B cell (primary cell): ENCODE measurements around the gene IRX4. TPM values are rescaled to one million over a fixed set of nuclear protein-coding genes. Genes with fewer than 3 reads are reported as not detected.

Experiments used
- ATAC-seq: fragments of 200-7000 bp; cut with Tn5 transposase; one replicate; pipeline ENCODE4 v1.10.0; 2021; ENCODE audit warnings: low read depth, mild to moderate bottlenecking, moderate number of reproducible peaks, moderate library complexity
- CTCF ChIA-PET: fragments of 350-600 bp; sonication (Branson Sonifier 250); formaldehyde crosslinking; loops from one replicate; lab custom pipeline; 2021; ENCODE audit warnings: antibody characterized with exemption, inconsistent platforms; lab: Charles Lee
- POLR2A ChIA-PET: fragments of 350-600 bp; sonication (Branson Sonifier 250); formaldehyde crosslinking; loops from one replicate; lab custom pipeline; 2021; ENCODE audit warnings: antibody characterized with exemption; lab: Charles Lee
- DNase-seq: peaks from one replicate; pipeline ENCODE4 v3.0.0; 2013
- H2AFZ ChIP-seq: 2 replicates; pipeline ENCODE4 v1.6.1; 2012; ENCODE audit warnings: mild to moderate bottlenecking, low read depth, low read length; ENCODE audit not compliant: insufficient read depth, poor library complexity, severe bottlenecking
- H3K27ac ChIP-seq, 2 donors: 1 replicate in 1 of 2; 2 replicates in 1 of 2; pipeline ENCODE4 v1.5.1; 2012 to 2013; ENCODE audit warnings: low read length in 2 of 2, mild to moderate bottlenecking in 2 of 2, moderate library complexity in 1 of 2
- H3K27me3 ChIP-seq, 4 experiments: fragments of 200-600 bp in 1 of 4; sonication (generic) in 1 of 4; replicated peaks in 1 of 4; 1 replicate in 2 of 4; 2 replicates in 2 of 4; pipeline versions ENCODE4 v1.6.1 to v1.7.0; 2013 to 2016; ENCODE audit warnings: low read length in 3 of 4, mild to moderate bottlenecking in 2 of 4, mixed read lengths in 1 of 4, moderate library complexity in 1 of 4; ENCODE audit not compliant: insufficient read depth in 4 of 4, control insufficient read depth in 3 of 4; ENCODE audit errors: control extremely low read depth in 1 of 4
- H3K36me3 ChIP-seq, 2 experiments: replicated peaks in 1 of 2; 1 replicate in 1 of 2; 2 replicates in 1 of 2; pipeline versions ENCODE4 v1.6.1 to v1.7.1; 2013; ENCODE audit warnings: low read length in 1 of 2; ENCODE audit not compliant: insufficient read depth in 2 of 2, control insufficient read depth in 1 of 2; ENCODE audit errors: control extremely low read depth in 1 of 2, extremely low read depth in 1 of 2
- H3K4me1 ChIP-seq, 2 donors: fragments of 200-600 bp in 1 of 2; sonication (generic) in 1 of 2; 1 replicate in 1 of 2; 2 replicates in 1 of 2; pipeline versions ENCODE4 v1.5.1 to v1.6.1; 2013 to 2017; ENCODE audit warnings: low read length in 2 of 2; ENCODE audit not compliant: control insufficient read depth in 2 of 2, insufficient read depth in 2 of 2
- H3K4me2 ChIP-seq: replicated peaks from 2 replicates; pipeline ENCODE3; 2012; ENCODE audit warnings: mild to moderate bottlenecking, low read depth, low read length; ENCODE audit not compliant: poor library complexity, severe bottlenecking
- H3K4me3 ChIP-seq, 5 experiments: fragments of 200-600 bp in 1 of 5; sonication (generic) in 1 of 5; 1 replicate in 3 of 5; 2 replicates in 2 of 5; pipeline versions ENCODE4 v1.5.1 to v1.7.0; 2011 to 2016; ENCODE audit warnings: low read length in 4 of 5, mild to moderate bottlenecking in 4 of 5, low read depth in 2 of 5, control low read depth in 1 of 5, moderate library complexity in 1 of 5; ENCODE audit not compliant: insufficient read depth in 1 of 5; ENCODE audit errors: control extremely low read depth in 1 of 5, extremely low read depth in 1 of 5
- H3K79me2 ChIP-seq: fragments of 200-600 bp; sonication (generic); one replicate; pipeline ENCODE4 v1.6.0; 2016; ENCODE audit warnings: low read length; ENCODE audit not compliant: control insufficient read depth, insufficient read depth
- H3K9ac ChIP-seq: fragments of 200-600 bp; sonication (generic); 2 replicates; pipeline ENCODE4 v1.6.1; 2017; ENCODE audit warnings: mild to moderate bottlenecking, low read length, moderate library complexity
- H3K9me3 ChIP-seq, 3 donors: one replicate each; pipeline versions ENCODE4 v1.6.1 to v1.7.1; 2013; ENCODE audit warnings: low read length in 2 of 3; ENCODE audit not compliant: control insufficient read depth in 2 of 3, insufficient read depth in 1 of 3; ENCODE audit errors: control extremely low read depth in 1 of 3
- H4K20me1 ChIP-seq: 2 replicates; pipeline ENCODE4 v1.6.0; 2012; ENCODE audit warnings: mild to moderate bottlenecking, low read length; ENCODE audit not compliant: insufficient read depth, control insufficient read depth, poor library complexity, severe bottlenecking
- H3K27ac Mint-ChIP-seq: one replicate; pipeline ENCODE4 v1.8.0; 2021; ENCODE audit warnings: mixed read lengths
- H3K27me3 Mint-ChIP-seq: one replicate; pipeline ENCODE4 v1.8.0; 2021; ENCODE audit warnings: mixed read lengths
- H3K4me1 Mint-ChIP-seq: one replicate; pipeline ENCODE4 v1.8.0; 2021; ENCODE audit warnings: mixed read lengths
- H3K4me3 Mint-ChIP-seq: one replicate; pipeline ENCODE4 v1.8.0; 2021; ENCODE audit warnings: mixed read lengths
- H3K9me3 Mint-ChIP-seq: one replicate; pipeline ENCODE4 v1.8.0; 2022; ENCODE audit warnings: mixed read lengths; ENCODE audit not compliant: insufficient read depth
- EZH2 ChIP-seq: IDR thresholded peaks from 2 replicates; pipeline ENCODE4 v1.6.1; 2012; ENCODE audit warnings: borderline replicate concordance, low read depth, mild to moderate bottlenecking, moderate library complexity, low read length; ENCODE audit not compliant: insufficient read depth, poor library complexity, severe bottlenecking
- WGBS: methylation state at CpG from one replicate; pipeline ENCODE4 v1.1.5; 2013; ENCODE audit warnings: missing lambda C conversion rate; ENCODE audit not compliant: insufficient coverage; 5-methylcytosine and 5-hydroxymethylcytosine counted together
- intact Hi-C: fragments of 100-400 bp; cut with micrococcal nuclease; formaldehyde crosslinking; loops from one replicate; pipeline ENCODE4 v1.10.0; 2022
- polyA minus RNA-seq: library from RNA; depleted of rRNA, polyadenylated mRNA; stranded (reverse); fragments of >200 nt; gene quantifications from 2 replicates; pipeline ENCODE4 v1.2.3, GENCODE V29; 2012
- polyA plus RNA-seq: library from polyadenylated mRNA; depleted of rRNA; stranded (reverse); fragments of >200 nt; gene quantifications from 2 replicates; pipeline ENCODE4 v1.2.3, GENCODE V29; 2012
- total RNA-seq, 2 donors: library from RNA; stranded (reverse); fragments of 120-200 nt in 1 of 2; gene quantifications; 1 replicate in 1 of 2; 2 replicates in 1 of 2; pipeline versions ENCODE4 v1.2.3 to v1.2.4, GENCODE V29; 2013 to 2022
- TF ChIP-seq, protein P1 (sequence below): fragments of 200-600 bp; IDR thresholded peaks from one replicate; pipeline ENCODE4 v1.8.0; 2022; ENCODE audit warnings: antibody characterized with exemption, mild to moderate bottlenecking

Gene IRX4
- total RNA-seq (not detected in 2 replicates), polyA plus RNA-seq (not detected in 2 replicates), polyA minus RNA-seq (not detected in 2 replicates)
- total RNA-seq (2013) = not detected

DNA sequence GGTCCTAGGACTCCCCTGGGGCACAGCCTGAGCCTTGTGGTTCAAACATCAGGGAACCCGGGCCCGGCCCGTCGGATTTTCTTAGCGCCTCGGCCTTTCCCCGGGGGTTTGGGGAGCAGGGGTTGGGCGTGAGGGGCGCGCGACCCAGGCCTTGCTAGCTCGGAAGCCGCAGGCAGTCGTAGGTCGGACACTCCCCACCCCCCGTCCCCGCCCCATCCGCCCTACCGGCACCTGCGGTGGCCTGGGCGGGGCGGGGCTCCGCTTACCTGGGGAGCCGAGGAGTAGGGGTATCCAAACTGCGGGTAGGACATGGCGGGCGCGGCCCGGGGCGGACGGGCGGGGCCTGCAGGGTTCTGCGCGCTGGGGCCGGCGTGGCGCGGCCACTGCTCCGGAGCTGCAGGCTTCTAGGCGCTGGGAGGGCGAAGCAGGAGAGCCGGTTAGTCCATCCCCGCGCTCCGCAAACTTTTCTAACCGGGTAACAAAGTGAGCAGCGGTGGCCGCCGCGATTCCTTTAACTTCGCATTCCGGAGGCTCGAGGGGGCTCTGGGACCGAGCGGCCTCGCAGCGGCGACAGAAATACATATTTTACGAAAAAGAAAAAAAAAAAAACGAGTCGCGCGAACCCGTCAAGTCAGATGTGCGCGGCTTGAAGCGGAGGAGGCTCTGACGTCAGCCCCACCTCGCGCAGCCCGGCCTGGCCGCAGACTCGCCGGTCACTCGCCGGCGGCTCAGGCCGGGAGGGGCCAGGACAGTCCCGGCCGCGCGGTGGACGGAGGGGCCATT lies at the start of gene IRX4:
Gene IRX4 (minus strand): TSS at position 589 of the 783 bp plus-strand sequence. CDS start 278 bp downstream, at position 311.
- H2AFZ ChIP-seq = peak within 1 kb of the TSS; percentile 42
- no peaks in the 10 kb centered on the region for H3K36me3 ChIP-seq
- H3K9me3 ChIP-seq = peaks cover 0 to 51% (median 0%) of the 10 kb centered on the region in 3 donors
- intact Hi-C loops = no loop called here
- H3K27me3 ChIP-seq = peaks cover 0 to 86% (median 38%) of the 10 kb centered on the region in 4 experiments
- no peak within 1 kb of the TSS for H3K27ac Mint-ChIP-seq
- ChIA-PET CTCF (no interaction called here), POLR2A (no interaction called here)
- ATAC-seq (no peak), DNase-seq (no peak)
- H3K27ac ChIP-seq = no peak within 1 kb of the TSS
- 5% methylated on average over 72 of the region's 83 CpGs for WGBS
- H3K4me1 Mint-ChIP-seq = peaks cover 15% of the 10 kb centered on the region
- no peak within 1 kb of the TSS for H3K4me3 ChIP-seq
- no peak within 1 kb of the TSS for H3K4me3 Mint-ChIP-seq
- peaks cover 10 to 23% of the 10 kb centered on the region in 2 donors for H3K4me1 ChIP-seq
- H3K9ac ChIP-seq = no peak within 1 kb of the TSS
- no peaks in the 10 kb centered on the region for H4K20me1 ChIP-seq
- H3K4me2 ChIP-seq = peak within 1 kb of the TSS; percentile 55
- peaks cover 26% of the 10 kb centered on the region for H3K27me3 Mint-ChIP-seq
- H3K79me2 ChIP-seq = no peaks in the 10 kb centered on the region
- TF ChIP-seq, protein P1, sequence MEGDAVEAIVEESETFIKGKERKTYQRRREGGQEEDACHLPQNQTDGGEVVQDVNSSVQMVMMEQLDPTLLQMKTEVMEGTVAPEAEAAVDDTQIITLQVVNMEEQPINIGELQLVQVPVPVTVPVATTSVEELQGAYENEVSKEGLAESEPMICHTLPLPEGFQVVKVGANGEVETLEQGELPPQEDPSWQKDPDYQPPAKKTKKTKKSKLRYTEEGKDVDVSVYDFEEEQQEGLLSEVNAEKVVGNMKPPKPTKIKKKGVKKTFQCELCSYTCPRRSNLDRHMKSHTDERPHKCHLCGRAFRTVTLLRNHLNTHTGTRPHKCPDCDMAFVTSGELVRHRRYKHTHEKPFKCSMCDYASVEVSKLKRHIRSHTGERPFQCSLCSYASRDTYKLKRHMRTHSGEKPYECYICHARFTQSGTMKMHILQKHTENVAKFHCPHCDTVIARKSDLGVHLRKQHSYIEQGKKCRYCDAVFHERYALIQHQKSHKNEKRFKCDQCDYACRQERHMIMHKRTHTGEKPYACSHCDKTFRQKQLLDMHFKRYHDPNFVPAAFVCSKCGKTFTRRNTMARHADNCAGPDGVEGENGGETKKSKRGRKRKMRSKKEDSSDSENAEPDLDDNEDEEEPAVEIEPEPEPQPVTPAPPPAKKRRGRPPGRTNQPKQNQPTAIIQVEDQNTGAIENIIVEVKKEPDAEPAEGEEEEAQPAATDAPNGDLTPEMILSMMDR = no peak
- no peak for TF ChIP-seq EZH2
- H3K9me3 Mint-ChIP-seq = no peaks in the 10 kb centered on the region

DNA sequence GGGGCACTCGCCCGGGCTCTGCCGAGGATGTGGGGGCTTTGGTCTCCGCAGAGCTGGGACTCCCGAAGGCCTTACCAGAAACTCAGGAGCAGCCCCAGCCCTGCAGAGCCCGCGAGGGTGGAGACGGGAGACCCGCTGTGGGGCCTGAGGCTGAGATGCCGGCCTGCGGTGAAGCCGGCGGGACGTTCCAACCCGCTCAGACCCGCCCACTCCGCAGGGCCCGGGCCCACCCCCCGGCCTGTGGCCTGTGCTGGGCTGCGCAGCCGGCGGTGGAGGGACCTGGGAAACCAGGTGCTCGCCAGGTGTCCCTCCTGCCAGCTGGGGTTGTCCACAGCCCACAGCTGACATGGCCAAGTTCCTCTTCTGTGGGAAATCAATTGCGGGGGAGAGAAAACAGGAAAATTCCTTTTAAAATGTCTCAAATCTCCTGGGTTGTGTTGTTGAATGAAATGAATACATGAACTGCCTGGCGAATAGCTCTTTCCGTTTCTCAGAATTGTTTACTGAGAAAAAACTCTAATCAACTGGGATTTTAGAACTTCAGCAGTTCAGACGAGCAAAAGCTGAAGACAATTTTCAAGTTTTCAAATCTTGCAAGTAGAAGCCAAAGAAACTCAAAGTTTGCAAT lies 49.0 kb upstream of the IRX4 start:
- WGBS = 3% methylated on average over 27 of the region's 27 CpGs
- H3K4me3 Mint-ChIP-seq = no peak overlapping the region
- H3K9me3 Mint-ChIP-seq = no peaks in the 10 kb centered on the region
- Histone ChIP-seq H3K9ac (no peak overlapping the region), H3K4me3 (no peak overlapping the region), H3K27ac (no peak overlapping the region), H3K4me1 (peaks cover 4 to 15% of the 10 kb centered on the region in 2 donors), H3K27me3 (peaks cover 0 to 44% (median 14%) of the 10 kb centered on the region in 4 experiments), H4K20me1 (no peaks in the 10 kb centered on the region), H3K36me3 (no peaks in the 10 kb centered on the region), H3K79me2 (no peaks in the 10 kb centered on the region), H2AFZ (no peak overlapping the region), H3K4me2 (peak overlapping the region; percentile 25), H3K9me3 (peaks cover 0 to 4% (median 0%) of the 10 kb centered on the region in 3 donors)
- ATAC-seq (no peak), DNase-seq (no peak)
- peaks cover 4% of the 10 kb centered on the region for H3K4me1 Mint-ChIP-seq
- POLR2A ChIA-PET = no interaction called here
- peaks cover 27% of the 10 kb centered on the region for H3K27me3 Mint-ChIP-seq
- intact Hi-C loops = no loop called here
- H3K27ac Mint-ChIP-seq = no peak overlapping the region
- CTCF ChIA-PET = no interaction called here
- no peak for TF ChIP-seq EZH2
- TF ChIP-seq, protein P1 = no peak
